GM12801 (cell line): ENCODE measurements around the gene KATNA1.

ENCODE experiments used
- CTCF ChIP-seq: IDR thresholded peaks from one replicate; pipeline ENCODE4 v1.5.1; 2011; ENCODE audit warnings: control low read depth; ENCODE audit not compliant: insufficient read length; ENCODE audit errors: extremely low read depth

KATNA1 gene

GRCh38 chr6:149551920-149552319 is 96.6 kb downstream of the KATNA1 start:
- TF ChIP-seq CTCF: no peak

GRCh38 chr6:149545754-149546471 is 102.6 kb downstream of the KATNA1 start, which contains the start of gene PPIL4:
TSS of gene PPIL4 (minus strand) at chr6:149546043. CDS start at chr6:149546005, 38 bp downstream.
- no peak for TF ChIP-seq CTCF

GRCh38 chr6:149545258-149545753 is 103.2 kb downstream of the KATNA1 start:
- TF ChIP-seq CTCF: no peak
